GM10847 (cell line): ENCODE measurements around the gene DNASE1L3.

Experiments
- POLR2A ChIP-seq: IDR thresholded peaks from 2 replicates; pipeline ENCODE4 v1.6.1; 2011; ENCODE audit not compliant: insufficient read length; ENCODE audit errors: extremely low read depth

The DNASE1L3 gene

GRCh38 chr3:58238830-58239229 is 28.1 kb upstream of the DNASE1L3 start:
- no peak for TF ChIP-seq POLR2A

DNA sequence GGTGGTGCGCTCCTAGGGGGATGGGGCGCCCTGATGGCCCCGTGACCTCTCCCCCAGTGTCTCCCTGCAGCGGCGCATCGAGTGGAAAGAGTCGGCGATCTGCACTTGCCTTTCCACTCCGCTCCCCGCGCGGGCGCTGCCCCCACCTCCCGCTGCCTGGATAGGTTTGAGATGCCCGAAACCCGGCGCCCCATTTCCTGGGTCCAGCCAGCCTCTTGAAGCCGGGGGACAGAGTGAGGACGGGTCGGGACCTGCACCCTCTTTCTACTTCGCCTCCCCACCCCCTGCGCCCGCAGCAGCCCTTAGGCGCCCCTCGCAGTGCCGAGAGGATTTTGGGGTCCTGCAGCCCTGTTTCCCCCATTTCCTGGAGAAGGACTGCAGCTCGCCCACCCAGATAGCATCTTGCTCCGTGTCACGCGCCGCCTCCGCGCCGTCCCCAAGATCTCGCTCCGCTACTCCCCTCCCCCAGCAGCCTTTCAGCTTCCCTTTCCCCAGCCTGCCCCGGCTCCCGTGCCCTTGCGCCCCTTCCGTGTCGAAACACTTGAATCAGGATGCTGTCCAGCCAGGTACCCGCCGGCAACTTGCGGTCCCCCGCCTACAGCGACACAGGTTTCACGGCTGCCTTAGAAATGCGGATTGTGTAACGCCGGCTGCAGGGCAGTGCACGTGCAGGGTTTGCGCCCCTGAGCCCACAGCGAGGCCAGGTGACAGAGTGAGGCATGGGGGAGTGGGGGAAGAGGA is 27.3 kb upstream of the DNASE1L3 start:
- TF ChIP-seq POLR2A, result no peak

DNA sequence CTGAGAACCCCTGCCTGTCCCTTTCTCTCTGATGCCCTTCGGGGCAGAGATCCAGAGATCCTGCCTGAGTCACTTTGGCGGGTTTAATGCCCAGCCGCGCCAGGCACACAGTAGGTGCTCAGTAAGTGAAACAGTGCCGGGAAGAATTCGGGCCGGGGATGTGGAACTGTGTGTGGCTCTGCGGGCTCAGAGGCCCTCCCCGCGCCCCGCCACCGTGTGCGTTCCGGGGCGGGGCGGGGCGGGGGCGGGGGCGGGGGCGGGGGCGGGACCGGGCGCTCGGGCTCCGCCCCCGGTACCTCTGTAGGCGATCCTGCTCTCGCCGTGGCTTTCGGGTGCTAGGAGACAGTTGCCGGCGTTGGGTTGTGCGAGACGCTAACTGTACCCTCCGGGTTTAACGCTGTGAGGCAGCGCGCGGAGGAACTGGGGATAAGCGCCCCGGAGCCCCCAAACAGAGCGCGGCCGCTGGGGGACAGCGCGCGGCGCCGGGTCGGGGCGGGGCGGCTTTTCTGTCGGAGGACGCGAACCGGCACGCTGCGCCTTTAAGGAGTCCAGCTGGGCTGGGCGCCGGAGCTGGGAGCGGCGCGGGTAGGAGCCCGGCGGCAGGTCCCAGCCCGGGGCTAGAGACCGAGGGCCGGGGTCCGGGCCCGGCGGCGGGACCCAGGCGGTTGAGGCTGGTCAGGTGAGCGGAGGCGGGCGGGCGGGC is 26.6 kb upstream of the DNASE1L3 start, which contains the start of gene ABHD6:
Gene ABHD6, plus strand, starts transcription at position 555 of the 703 bp plus-strand sequence. CDS start 18,795 bp downstream, outside the sequence.
- TF ChIP-seq POLR2A, result no peak

- no peak for TF ChIP-seq POLR2A
Measured at GRCh38 chr3:58236527-58237237, 25.9 kb upstream of the DNASE1L3 start.

DNA sequence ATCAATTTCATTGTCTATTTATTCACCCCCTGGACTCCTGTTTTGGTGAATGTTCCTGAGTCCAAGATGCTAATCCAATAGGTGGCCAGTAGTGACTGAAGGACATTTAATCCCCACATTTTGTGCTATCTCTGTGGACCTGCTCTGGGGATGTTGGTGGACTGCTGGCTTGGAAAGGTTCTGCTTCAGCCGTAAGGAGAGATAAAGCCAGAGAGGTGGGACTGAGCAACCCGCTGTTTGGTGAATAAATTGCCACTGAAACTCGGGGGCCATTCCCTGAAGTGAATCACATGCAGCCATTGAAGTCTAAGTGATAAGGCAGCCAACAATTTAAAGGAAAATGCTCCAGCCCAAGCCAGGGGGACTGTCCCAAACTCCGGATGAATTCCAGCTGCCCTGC is 25.2 kb upstream of the DNASE1L3 start:
- TF ChIP-seq POLR2A, result no peak

GRCh38 chr3:58234516-58234931 is 23.8 kb upstream of the DNASE1L3 start:
- no peak for TF ChIP-seq POLR2A

- no peak for TF ChIP-seq POLR2A
Measured at GRCh38 chr3:58231666-58232065, 20.9 kb upstream of the DNASE1L3 start.

- TF ChIP-seq POLR2A, result no peak
Measured at GRCh38 chr3:58230876-58231552, 20.2 kb upstream of the DNASE1L3 start.

GRCh38 chr3:58223855-58224254 is 13.1 kb upstream of the DNASE1L3 start:
- TF ChIP-seq POLR2A, result no peak

DNA sequence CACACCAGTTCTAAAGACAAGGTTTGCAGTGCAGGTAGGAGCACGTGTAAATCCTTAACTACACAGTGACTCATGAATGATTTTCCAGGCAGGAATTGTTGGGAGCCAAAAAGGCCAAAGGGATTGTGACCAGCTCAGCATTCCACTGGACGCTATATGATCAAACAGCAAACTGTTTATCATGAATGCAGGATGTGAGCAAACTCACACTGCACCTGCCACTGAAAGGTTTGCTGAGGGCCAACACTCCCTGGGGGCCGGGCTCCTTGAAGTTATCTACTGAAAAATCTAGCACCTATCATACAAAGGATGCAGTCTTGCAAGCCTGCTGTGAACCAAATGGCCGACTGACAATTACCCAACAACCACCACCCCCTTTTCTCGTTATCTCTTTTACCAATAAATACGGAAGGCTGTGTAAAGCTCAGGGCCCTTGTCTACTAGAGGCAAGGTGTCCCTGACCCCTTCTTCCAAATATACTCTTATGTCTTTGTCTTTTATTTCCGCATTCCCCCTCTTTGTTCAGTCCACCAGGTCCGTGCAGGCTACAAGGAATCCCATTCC is 11.5 kb upstream of the DNASE1L3 start:
- no peak for TF ChIP-seq POLR2A

GRCh38 chr3:58218904-58219303 is 8.1 kb upstream of the DNASE1L3 start:
- TF ChIP-seq POLR2A, result no peak

DNA sequence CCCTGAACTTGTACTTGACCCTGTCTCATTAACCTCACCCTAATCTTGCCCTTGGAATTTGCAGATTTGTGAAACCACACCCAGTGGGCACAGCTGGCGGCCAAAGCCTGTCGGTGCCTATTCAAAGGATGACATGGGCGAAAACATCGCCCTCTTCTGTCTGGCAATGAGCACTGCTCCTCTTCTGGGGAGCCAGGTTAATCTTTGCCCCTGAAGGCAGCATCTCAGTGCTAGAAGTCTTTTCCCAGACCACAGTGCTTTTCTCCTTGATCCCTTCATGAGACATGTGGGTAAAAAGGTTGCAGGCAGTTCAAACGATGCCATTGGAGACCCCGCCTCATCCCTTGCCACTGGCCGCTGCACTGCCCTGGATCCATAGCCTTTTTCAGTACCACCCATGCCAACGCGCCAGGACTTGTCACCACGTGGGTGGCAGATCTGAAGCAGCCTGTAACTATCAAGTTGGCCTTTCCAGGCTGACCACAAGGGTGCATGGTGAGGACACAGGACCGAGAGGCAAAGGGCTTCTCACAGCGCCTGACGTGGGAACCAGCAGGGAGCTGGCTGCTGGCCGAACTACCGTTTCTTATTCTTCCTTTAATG is 6.5 kb upstream of the DNASE1L3 start:
- TF ChIP-seq POLR2A, result no peak

DNA sequence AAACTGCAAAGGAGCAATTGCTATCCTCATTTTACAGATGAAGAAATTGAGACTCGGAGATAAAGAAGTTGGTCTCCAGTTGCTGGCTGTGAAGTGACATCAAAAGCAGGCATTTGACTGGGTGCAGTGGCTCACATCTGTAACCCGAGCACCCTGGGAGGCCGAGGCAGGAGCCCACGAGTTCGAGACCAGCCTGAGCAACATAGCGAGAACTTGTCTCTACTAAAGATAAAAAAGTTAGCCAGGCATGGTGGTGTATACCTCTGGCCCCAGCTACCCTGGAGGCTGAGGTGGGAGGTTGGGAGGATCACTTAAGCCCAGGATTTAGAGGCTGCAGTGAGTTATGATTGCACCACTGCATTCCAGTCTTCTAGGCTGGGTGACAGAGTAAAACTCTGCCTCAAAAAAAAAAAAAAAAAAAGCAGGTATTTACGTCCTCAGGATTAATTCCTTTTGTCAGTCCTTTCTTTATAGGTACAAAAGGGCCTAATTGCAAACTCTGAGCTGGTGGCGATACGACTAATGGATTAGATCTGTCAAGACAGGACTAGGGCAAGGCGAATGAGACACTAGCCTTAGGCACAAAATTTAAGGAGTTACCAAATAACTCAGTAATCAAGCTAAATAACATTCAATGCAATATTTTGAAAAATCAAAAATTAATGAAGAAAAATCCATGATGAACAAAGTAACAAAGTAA is 5.9 kb upstream of the DNASE1L3 start:
- no peak for TF ChIP-seq POLR2A

DNA sequence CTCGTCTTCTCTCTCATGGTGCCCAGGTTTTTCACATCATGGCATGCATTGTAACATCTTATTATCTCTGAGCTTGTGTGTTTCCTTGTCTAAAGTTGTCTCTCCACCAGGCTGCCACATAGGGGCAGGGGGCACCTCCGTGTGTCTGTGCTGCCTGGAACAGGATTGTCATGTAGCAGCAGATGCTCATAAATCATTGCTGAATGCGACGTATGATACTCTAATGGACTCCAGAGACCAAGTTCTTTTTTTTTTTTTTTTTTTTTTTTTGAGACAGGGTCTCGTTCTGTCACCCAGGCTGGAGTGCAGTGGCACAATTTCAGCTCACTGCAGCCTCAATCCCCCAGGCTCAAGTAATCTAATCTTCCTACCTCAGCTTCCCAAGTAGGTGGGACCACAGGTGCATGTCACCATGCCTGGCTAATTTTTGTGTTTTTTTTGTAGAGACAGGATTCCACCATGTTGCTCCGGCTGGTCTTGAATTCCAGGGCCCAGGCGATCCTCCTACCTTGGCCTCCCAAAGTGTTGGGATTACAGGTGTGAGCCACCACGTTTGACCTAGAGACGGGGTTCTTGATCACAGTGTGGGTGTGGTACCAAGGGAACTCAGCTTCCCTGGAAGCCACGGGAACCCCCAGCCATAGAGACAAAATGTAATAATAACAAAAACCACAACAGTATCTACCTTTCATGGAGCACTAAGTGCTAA is 4.7 kb upstream of the DNASE1L3 start:
- TF ChIP-seq POLR2A, result no peak
